GM12891 (cell line): ENCODE measurements around the gene GBA3.
A peak's percentile ranks its signal among the peaks of the same experiment; 100 is the strongest.

ENCODE experiments used
- PAX5 ChIP-seq: IDR thresholded peaks from 2 replicates; pipeline ENCODE4 v1.6.1; 2011; ENCODE audit warnings: low read length, moderate library complexity, mild to moderate bottlenecking; ENCODE audit not compliant: insufficient read depth, severe bottlenecking
- POLR2A ChIP-seq: IDR thresholded peaks from 2 replicates; pipeline ENCODE4 v1.6.1; 2011; ENCODE audit warnings: low read depth, low read length, control low read depth
- POLR2AphosphoS5 ChIP-seq: IDR thresholded peaks from 2 replicates; pipeline ENCODE4 v1.6.1; 2011; ENCODE audit warnings: low read depth, low read length, control low read depth
- POU2F2 ChIP-seq: IDR thresholded peaks from 2 replicates; pipeline ENCODE4 v1.6.1; 2011; ENCODE audit warnings: low read depth, mild to moderate bottlenecking, control low read depth, low read length, moderate library complexity
- SPI1 ChIP-seq: IDR thresholded peaks from 2 replicates; pipeline ENCODE4 v1.6.1; 2011; ENCODE audit warnings: low read depth, low read length, control low read depth
- TAF1 ChIP-seq: IDR thresholded peaks from 2 replicates; pipeline ENCODE4 v1.6.1; 2011; ENCODE audit warnings: low read depth, low read length, control low read depth

DNA sequence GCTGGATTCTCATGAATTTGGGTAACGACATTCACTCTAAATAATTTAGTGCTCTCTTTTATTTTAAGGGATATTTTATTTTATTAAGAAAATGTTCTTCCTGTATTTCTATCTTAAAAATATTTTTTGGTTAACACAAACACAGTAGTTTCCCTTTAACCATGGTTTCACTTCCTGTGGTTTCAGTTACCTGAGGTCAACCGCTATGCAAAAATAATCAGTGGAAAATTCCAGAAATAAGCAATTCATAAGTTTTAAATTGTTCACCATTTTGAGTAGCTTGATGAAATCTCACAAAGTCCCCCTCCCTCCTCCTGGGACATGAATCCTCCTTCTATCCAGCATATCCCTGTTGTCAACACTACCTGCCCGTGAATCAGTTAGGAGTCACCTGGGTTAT, 71.4 kb downstream of the GBA3 start:
- TF ChIP-seq POLR2AphosphoS5 (no peak), POLR2A (no peak), PAX5 (no peak), SPI1 (peak; percentile 44; the same call in 1 of the 2 replicates), POU2F2 (no peak), TAF1 (no peak)
